SK-N-MC (cell line): ENCODE data around the gene AHRR.

Experiments used
- EZH2 ChIP-seq: fragments of 200-600 bp; sonication (generic); IDR thresholded peaks from one replicate; pipeline ENCODE4 v1.6.1; 2017; ENCODE audit warnings: antibody characterized with exemption
- POLR2AphosphoS5 ChIP-seq: IDR thresholded peaks from 2 replicates; pipeline ENCODE4 v1.6.1; 2012; ENCODE audit warnings: mild to moderate bottlenecking, low read depth, low read length, borderline replicate concordance

- no peak for TF ChIP-seq EZH2
- TF ChIP-seq POLR2AphosphoS5, result no peak
Observed at GRCh38 chr5:396531-396961, 75.0 kb downstream of the AHRR start.
